ENCODE data around the gene TBCCD1.

The TBCCD1 gene

DNA sequence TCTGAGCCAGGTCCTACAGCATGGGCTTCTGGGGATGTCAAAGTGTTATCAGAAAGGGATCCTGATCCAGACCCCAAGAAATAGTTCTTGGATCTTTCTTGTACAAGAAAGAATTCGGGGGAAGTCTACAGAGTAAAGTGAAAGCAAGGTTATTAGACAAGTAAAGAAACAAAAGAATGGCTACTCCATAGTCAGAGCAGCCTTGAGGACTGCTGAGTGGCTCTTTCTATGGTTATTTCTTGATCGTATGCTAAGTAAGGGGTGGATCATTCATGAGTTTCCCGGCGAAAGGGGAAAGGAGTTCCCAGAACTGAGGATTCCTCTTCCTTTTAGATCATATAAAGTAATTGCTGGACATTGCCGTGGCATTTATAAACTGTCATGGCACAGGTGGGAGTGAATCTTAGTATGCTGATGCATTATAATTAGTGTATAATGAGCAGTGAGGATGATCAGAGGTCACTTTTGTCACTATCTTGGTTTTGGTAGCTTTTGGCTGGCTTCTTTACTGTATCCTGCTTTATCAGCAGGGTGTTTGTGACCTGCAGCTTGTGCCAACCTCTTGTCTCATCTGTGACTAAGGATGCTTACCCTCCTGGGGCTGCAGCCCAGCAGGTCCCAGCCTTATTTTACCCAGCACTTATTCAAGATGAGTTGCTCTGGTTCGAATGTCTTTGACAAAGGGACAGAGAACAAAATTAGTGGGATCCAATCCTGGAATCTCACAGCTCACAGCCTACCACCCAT lies 64.0 kb downstream of the TBCCD1 start:
- no peak for TF ChIP-seq TCF12 (IDR thresholded peaks at IDR 0.05; ENCODE audit: low read depth)
- TF ChIP-seq, protein P1, sequence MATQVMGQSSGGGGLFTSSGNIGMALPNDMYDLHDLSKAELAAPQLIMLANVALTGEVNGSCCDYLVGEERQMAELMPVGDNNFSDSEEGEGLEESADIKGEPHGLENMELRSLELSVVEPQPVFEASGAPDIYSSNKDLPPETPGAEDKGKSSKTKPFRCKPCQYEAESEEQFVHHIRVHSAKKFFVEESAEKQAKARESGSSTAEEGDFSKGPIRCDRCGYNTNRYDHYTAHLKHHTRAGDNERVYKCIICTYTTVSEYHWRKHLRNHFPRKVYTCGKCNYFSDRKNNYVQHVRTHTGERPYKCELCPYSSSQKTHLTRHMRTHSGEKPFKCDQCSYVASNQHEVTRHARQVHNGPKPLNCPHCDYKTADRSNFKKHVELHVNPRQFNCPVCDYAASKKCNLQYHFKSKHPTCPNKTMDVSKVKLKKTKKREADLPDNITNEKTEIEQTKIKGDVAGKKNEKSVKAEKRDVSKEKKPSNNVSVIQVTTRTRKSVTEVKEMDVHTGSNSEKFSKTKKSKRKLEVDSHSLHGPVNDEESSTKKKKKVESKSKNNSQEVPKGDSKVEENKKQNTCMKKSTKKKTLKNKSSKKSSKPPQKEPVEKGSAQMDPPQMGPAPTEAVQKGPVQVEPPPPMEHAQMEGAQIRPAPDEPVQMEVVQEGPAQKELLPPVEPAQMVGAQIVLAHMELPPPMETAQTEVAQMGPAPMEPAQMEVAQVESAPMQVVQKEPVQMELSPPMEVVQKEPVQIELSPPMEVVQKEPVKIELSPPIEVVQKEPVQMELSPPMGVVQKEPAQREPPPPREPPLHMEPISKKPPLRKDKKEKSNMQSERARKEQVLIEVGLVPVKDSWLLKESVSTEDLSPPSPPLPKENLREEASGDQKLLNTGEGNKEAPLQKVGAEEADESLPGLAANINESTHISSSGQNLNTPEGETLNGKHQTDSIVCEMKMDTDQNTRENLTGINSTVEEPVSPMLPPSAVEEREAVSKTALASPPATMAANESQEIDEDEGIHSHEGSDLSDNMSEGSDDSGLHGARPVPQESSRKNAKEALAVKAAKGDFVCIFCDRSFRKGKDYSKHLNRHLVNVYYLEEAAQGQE (IDR thresholded peaks at IDR 0.05; ENCODE audit: low read depth): no peak
- TF ChIP-seq, protein P2, sequence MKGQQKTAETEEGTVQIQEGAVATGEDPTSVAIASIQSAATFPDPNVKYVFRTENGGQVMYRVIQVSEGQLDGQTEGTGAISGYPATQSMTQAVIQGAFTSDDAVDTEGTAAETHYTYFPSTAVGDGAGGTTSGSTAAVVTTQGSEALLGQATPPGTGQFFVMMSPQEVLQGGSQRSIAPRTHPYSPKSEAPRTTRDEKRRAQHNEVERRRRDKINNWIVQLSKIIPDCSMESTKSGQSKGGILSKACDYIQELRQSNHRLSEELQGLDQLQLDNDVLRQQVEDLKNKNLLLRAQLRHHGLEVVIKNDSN (IDR thresholded peaks at IDR 0.05): no peak
- no peak for TF ChIP-seq YY1 (IDR thresholded peaks at IDR 0.05; ENCODE audit: low read depth)
- no peak for TF ChIP-seq CREB1 (IDR thresholded peaks at IDR 0.05; ENCODE audit: low read depth)
- TF ChIP-seq EGR1 (IDR thresholded peaks at IDR 0.05): no peak
- TF ChIP-seq TEAD4 (IDR thresholded peaks at IDR 0.05): no peak
- no peak for TF ChIP-seq FOXM1 (IDR thresholded peaks at IDR 0.05; ENCODE audit: borderline replicate concordance, low read depth)
- no peak for TF ChIP-seq TAF1 (IDR thresholded peaks at IDR 0.05; ENCODE audit: low read depth)

DNA sequence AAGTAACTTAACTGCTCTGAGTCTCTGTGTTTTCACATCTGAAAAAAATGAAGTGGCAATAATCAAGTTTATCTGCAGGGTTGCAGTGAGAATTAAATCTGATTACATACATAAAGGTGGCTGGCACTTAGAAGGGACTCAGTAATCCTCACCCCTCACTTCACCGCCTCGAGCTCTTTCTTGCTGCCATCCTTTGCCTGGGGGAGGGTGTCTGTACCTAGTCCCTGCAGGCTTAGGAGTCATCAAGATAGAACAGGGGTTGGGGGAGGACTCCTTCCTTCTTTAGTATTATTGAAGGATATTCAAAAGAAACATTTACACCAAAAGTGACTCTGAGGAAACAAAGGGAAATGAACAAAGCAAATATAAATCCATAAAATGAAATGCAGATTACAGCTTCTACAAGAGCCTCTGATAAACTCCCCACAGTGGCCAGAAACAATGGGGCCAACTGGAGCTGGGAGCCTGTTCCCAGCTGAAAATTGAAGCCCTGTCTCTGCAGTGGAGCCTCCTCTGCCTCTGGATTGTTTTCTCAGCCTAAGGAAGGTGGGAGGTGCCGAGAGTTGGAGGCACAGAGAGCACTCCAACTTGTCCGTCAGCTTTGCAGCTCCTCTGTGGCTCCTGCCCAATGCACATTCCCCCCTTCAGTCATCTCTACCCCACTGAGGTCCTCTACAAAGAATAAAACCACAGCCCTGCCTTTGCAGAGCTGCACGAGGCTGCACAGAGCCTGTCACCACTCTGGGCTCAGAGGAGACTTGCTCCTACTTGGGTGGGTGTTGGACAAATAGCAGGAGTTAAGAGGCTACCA lies 64.8 kb downstream of the TBCCD1 start:
- TF ChIP-seq EGR1 (IDR thresholded peaks at IDR 0.05) (no peak), TEAD4 (IDR thresholded peaks at IDR 0.05) (no peak), FOXM1 (IDR thresholded peaks at IDR 0.05; ENCODE audit: borderline replicate concordance, low read depth) (no peak), NFIC (IDR thresholded peaks at IDR 0.05) (no peak), EP300 (IDR thresholded peaks at IDR 0.05; ENCODE audit: borderline replicate concordance) (no peak), CREB1 (IDR thresholded peaks at IDR 0.05; ENCODE audit: low read depth) (no peak), YY1 (IDR thresholded peaks at IDR 0.05; ENCODE audit: low read depth) (no peak), TAF1 (IDR thresholded peaks at IDR 0.05; ENCODE audit: low read depth) (no peak)
- TF ChIP-seq, protein P1 (IDR thresholded peaks at IDR 0.05; ENCODE audit: low read depth): no peak

DNA sequence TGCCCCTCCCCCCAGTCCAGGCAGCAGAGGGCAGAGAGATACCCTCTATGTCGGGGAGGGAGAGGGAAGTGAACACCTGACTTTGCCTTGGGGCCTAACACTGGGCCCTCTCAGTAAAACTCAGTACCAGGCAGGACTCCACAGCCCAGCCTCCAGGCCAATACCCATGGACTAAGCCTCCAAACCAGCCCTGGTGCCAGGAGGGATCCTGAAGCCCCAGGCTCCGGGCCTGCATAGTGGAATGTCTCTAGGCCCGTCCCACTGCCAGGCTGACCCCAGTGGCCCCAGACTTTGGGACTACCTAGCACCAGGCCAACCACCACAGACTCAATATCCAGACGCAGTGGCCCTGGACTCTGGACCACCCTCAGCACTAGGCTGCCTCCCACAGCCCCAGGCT lies 69.5 kb downstream of the TBCCD1 start:
- TF ChIP-seq NFIC (IDR thresholded peaks at IDR 0.05): no peak

DNA sequence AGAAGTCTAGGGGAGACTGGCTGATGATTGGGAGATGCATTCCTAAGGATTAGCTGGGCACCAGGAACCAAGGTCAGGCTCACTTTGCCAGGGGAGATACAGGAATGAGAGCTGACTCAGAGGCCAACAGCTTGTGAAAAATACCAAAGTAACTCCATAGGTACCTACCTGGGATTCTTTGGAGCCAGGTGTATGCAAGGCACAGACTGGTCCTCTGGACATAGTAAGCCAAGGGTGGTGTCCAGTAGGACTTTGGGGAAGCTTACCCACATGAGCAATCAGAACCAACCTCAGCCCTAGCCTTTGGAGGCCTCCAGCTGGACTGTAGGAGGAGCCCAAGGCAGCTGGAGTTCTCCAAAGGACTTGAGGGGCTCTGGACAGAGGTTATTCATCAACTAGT lies 70.5 kb downstream of the TBCCD1 start:
- TF ChIP-seq TAF1 (IDR thresholded peaks at IDR 0.05; ENCODE audit: low read depth): no peak
- no peak for TF ChIP-seq CREB1 (IDR thresholded peaks at IDR 0.05; ENCODE audit: low read depth)
- no peak for TF ChIP-seq EP300 (IDR thresholded peaks at IDR 0.05; ENCODE audit: borderline replicate concordance)
- TF ChIP-seq RAD21 (IDR thresholded peaks at IDR 0.05; ENCODE audit: low read depth): no peak
- no peak for TF ChIP-seq NFIC (IDR thresholded peaks at IDR 0.05)
- TF ChIP-seq, protein P3, sequence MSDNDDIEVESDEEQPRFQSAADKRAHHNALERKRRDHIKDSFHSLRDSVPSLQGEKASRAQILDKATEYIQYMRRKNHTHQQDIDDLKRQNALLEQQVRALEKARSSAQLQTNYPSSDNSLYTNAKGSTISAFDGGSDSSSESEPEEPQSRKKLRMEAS (IDR thresholded peaks at IDR 0.05): no peak
- TF ChIP-seq FOXM1 (IDR thresholded peaks at IDR 0.05; ENCODE audit: borderline replicate concordance, low read depth): no peak
- TF ChIP-seq EGR1 (IDR thresholded peaks at IDR 0.05): no peak
- TF ChIP-seq, protein P2 (IDR thresholded peaks at IDR 0.05): no peak
- TF ChIP-seq TCF12 (IDR thresholded peaks at IDR 0.05; ENCODE audit: low read depth): no peak
- TF ChIP-seq ZBTB7A (IDR thresholded peaks at IDR 0.05; ENCODE audit: low read depth): no peak
- TF ChIP-seq YY1 (IDR thresholded peaks at IDR 0.05; ENCODE audit: low read depth): no peak
- TF ChIP-seq, protein P1 (IDR thresholded peaks at IDR 0.05; ENCODE audit: low read depth): no peak
- no peak for TF ChIP-seq CEBPB (IDR thresholded peaks at IDR 0.05)
- no peak for TF ChIP-seq TEAD4 (IDR thresholded peaks at IDR 0.05)

Measured in Ishikawa (cell line).